Stimulated activated effector memory CD8-positive, alpha-beta T cell treated with anti-CD3 and anti-CD28 coated beads, Interleukin-12 subunit alpha, Interleukin-12 subunit beta, amount 100 ng/mL, for 72 hours (primary cell): Measurements from ENCODE around the gene KLHL29.

Experiments
- ATAC-seq: fragments of 150-1000 bp; cut with Tn5 transposase; 2 replicates; pipeline ENCODE4 v1.10.0; 2021
- DNase-seq, 2 donors: peaks; one replicate each; pipeline ENCODE4 v3.0.0; 2021 to 2022; ENCODE audit warnings: low spot score in 2 of 2
- H3K27ac Mint-ChIP-seq: one replicate; pipeline ENCODE4 v1.8.0; 2022; ENCODE audit warnings: mild to moderate bottlenecking, mixed read lengths
- H3K36me3 Mint-ChIP-seq: one replicate; pipeline ENCODE4 v1.8.0; 2022; ENCODE audit warnings: mild to moderate bottlenecking, mixed read lengths
- H3K4me1 Mint-ChIP-seq: one replicate; pipeline ENCODE4 v1.8.0; 2022; ENCODE audit warnings: mixed read lengths
- H3K4me3 Mint-ChIP-seq: one replicate; pipeline ENCODE4 v1.8.0; 2022; ENCODE audit warnings: mild to moderate bottlenecking, mixed read lengths
- H3K9me3 Mint-ChIP-seq: one replicate; pipeline ENCODE4 v1.8.0; 2022; ENCODE audit warnings: mixed read lengths

KLHL29 gene

DNA sequence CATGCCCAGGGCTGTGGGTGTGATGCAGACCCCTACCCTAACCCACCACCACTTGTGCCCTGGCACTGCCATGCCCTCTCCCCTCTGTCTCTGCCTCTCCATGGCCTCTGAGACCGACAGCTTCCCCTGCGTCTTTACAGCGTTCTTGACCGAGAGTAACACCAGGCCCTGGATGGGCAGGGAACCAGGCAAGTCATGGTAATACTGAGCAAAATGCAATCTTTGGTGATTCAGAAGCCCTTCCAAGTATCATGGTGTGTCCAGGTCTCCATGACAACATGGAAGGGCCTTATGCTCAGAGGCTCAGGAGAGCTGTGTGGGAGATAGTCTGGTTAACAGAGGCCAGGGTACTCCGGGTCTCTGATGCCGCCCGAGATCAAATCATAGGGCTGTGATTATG lies 176.1 kb downstream of the KLHL29 start:
- ATAC-seq: no peak
- H3K36me3 Mint-ChIP-seq: no peaks in the 10 kb centered on the region

DNA sequence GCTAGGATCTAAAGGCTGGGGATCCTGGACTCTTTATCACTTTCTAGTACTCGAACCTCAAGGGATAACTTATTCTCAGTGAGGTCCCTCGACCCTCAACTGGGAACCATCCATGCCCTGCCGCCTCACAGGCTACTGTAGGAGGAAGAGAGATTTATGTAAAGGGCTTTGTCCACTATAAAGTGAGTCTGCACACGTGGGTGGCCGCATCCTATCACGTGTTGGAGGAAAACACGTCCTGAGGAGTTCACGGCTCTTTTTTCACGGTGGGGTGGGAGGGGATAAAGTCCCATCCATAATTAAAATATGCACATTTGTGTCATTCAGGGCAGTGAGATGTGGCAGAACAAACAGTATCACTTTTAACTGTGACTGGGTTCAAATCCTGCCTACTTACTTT lies 176.6 kb downstream of the KLHL29 start:
- H3K36me3 Mint-ChIP-seq: no peaks in the 10 kb centered on the region
- DNase-seq (no peak), ATAC-seq (no peak)
- H3K4me1 Mint-ChIP-seq: no peaks in the 10 kb centered on the region
- H3K4me3 Mint-ChIP-seq: no peak overlapping the region
- H3K27ac Mint-ChIP-seq: no peak overlapping the region
- no peaks in the 10 kb centered on the region for H3K9me3 Mint-ChIP-seq

More for the DNA sequence above, 176.1 kb downstream of the KLHL29 start:
- Mint-ChIP-seq H3K4me1 (no peaks in the 10 kb centered on the region), H3K27ac (no peak overlapping the region), H3K9me3 (no peaks in the 10 kb centered on the region), H3K4me3 (no peak overlapping the region)
- no peak for DNase-seq

DNA sequence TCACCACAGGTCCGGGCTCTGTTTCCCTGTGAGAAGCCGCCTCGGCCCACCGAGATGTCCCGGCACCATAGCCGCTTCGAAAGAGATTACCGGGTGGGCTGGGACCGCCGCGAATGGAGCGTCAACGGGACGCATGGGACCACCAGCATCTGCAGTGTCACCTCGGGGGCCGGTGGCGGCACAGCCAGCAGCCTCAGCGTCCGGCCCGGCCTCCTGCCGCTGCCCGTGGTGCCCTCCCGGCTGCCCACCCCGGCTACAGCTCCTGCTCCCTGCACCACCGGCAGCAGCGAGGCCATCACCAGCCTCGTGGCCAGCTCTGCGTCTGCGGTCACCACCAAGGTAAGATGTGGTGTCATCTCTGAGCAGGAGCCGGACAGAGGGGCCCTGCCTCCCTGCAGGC lies 177.2 kb downstream of the KLHL29 start:
- DNase-seq (no peak), ATAC-seq (no peak)
- Mint-ChIP-seq H3K4me1 (no peaks in the 10 kb centered on the region), H3K9me3 (no peaks in the 10 kb centered on the region), H3K4me3 (no peak overlapping the region), H3K27ac (no peak overlapping the region), H3K36me3 (no peaks in the 10 kb centered on the region)

DNA sequence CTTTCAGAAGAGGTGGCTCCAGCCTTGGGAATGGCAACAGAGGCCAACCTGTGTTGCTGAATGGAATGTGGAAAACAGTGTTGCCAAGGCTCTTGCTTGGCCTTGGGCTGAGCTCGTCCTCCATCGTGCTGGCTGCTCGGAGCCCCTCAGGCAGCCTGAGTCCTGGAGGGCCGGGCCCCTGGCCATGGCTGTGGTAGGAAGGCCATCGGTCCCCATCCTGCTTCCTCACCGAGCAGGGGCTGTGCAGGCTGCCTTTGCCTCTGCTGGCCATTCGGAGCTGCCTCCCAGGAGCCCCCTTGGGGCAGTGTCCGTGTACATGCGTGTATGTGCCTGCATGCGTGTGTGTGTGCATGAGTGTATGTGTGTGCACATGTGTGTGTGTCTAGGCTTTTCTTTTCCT lies 178.2 kb downstream of the KLHL29 start:
- Mint-ChIP-seq H3K36me3 (no peaks in the 10 kb centered on the region), H3K9me3 (no peaks in the 10 kb centered on the region), H3K27ac (no peak overlapping the region), H3K4me3 (no peak overlapping the region), H3K4me1 (no peaks in the 10 kb centered on the region)
- ATAC-seq (no peak), DNase-seq (no peak)

DNA sequence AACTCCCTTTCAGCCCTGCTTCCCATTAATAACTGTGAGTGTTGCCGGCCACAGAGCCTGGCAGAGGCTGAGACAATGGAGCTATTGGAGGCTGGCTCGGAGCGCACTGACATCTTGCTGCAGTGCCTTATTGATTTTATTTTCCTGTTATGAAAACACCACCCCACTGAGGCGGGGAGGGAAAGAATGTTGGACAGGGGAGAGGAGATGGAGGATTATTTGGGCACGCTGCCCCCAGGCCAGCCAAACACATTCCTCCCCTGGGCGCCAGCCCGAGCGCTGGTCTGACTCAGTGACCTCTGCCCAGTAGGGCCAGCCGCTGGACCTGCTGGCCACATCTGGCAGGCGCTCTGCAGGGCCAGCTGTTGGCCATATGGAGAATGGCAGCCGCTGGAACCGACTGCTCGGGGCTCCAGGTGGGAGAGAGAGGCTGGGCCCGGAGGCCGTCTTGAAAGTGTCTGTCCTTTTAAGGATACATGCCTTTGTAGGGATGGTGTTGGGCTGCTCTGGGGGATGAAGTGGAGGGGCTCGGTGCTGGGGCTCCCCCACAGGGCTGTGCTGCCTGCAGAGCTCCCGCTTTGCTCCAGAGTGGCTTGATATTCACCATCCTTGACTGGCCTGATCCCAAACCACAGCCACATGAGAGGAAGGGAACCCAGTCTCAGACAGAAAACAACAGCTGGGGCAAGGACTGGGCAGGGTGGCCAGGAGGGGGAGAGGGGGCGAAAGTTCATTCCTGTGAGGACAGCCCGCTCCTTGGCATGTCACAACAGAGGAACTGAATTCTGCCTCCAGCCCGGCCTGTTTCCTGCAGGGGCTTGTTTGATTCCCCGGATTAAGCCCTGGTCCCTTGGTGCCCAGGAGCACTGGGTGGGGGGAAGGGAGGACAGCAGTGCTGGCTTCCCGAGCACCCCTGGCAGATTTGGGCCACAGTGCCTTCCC lies 179.0 kb downstream of the KLHL29 start:
- no peaks in the 10 kb centered on the region for H3K36me3 Mint-ChIP-seq
- no peak for ATAC-seq
- no peaks in the 10 kb centered on the region for H3K4me1 Mint-ChIP-seq
- no peak overlapping the region for H3K4me3 Mint-ChIP-seq
- no peak overlapping the region for H3K27ac Mint-ChIP-seq
- no peaks in the 10 kb centered on the region for H3K9me3 Mint-ChIP-seq
- no peak for DNase-seq

DNA sequence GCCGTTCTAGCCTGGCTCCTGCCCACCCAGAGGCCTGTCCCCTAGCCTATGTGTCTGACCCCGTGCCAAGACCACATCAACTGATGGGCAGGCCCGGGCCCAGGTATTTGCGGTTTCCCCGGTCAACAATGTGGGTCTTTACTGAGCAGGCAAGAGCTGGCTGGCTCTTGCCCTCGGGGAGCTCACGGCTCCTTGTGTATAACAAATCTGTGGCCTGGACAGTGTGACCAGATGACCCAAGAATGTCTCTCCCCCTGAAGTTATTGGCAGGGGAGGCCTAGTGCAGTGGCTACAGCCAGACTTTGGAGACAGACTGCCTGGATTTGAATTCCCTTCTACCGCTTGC lies 179.6 kb downstream of the KLHL29 start:
- Mint-ChIP-seq H3K27ac (no peak overlapping the region), H3K9me3 (no peaks in the 10 kb centered on the region), H3K36me3 (no peaks in the 10 kb centered on the region), H3K4me3 (no peak overlapping the region), H3K4me1 (no peaks in the 10 kb centered on the region)
- no peak for ATAC-seq
- no peak for DNase-seq

DNA sequence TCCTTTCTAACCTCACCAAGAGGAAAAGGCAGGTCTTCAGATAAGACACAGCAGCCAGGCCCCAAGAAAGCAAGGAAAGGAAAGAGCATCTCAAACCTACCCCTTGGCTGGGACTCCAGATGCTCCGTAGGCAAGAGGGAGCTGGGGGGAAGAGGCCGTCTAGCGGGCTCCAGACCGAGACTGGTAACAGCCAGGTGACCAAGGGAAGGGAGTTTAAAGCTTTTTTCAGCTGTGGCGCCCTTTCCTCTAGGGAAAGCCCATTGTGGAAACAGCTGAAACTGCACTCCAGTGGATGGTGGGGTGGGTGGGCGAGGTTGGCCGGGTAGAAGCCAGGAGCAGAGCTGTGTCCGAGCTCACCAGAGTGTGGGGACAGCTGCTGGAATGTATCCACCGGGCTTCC lies 180.4 kb downstream of the KLHL29 start:
- ATAC-seq (no peak), DNase-seq (no peak)
- no peaks in the 10 kb centered on the region for H3K9me3 Mint-ChIP-seq
- no peak overlapping the region for H3K27ac Mint-ChIP-seq
- no peaks in the 10 kb centered on the region for H3K4me1 Mint-ChIP-seq
- H3K36me3 Mint-ChIP-seq: no peaks in the 10 kb centered on the region
- no peak overlapping the region for H3K4me3 Mint-ChIP-seq

DNA sequence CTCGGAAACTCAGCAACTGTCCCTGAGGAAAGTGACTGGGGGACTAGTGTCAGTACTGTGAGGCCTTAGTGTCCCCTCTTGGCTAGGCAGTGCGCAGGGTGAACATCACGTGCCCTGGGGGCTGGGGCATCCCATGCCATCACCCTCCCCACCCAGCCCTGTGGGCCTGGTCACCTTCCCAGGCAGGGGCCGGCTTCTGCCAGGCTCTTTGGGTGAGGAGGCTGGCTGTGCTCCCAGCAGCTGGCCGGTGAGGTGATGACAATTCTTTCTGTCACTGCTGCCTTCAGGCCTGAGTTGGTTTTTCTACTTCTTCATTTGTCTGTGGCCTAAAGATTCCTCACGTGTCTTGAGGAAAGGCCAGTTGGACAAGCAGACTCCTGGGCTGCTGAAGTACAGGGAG lies 180.8 kb downstream of the KLHL29 start:
- no peak for ATAC-seq
- H3K27ac Mint-ChIP-seq: no peak overlapping the region
- no peaks in the 10 kb centered on the region for H3K36me3 Mint-ChIP-seq
- H3K4me3 Mint-ChIP-seq: no peak overlapping the region
- H3K4me1 Mint-ChIP-seq: no peaks in the 10 kb centered on the region
- no peaks in the 10 kb centered on the region for H3K9me3 Mint-ChIP-seq
- no peak for DNase-seq

DNA sequence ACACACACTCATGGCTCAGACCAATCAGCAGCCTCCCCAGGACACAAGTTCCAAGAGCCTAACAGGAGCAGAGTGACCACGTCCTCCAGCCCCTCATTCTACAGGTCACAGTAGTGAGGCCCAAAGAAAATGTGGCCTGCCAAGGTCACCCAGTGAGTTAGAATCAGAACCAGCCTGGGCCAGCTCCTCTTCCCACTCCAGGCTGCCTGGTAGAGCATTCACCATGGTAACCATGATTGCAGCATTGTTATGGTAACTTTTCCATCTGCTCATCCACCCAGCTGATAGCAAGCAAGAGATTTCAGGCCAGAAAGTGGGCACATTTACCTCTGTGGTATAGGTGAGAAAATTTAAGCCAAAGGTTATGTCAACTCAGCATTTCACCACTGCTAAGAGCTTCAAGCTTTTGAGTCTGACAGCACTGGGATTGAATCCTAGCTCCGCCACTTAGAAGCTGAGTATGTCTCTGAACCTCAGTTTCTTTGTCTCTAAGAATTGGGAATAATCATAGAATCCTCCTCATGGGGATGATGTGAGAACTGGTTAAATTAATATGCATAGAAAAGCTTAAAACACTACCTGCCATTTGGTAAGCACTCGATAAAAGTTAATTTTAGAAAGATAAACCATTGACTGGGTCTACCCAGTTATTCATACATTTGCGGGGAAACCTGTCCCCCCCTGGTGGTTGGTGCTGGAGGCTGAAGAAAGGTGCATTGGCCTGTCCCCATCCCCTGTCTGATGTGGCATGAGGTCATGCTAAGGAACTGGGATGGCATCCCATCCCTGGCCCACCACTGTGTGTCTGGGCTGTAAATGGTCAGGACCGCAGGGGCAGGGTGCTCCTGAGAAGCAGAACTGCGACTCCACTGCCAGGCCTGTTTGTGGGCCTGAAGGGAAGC lies 181.5 kb downstream of the KLHL29 start:
- Mint-ChIP-seq H3K27ac (no peak overlapping the region), H3K4me1 (no peaks in the 10 kb centered on the region), H3K9me3 (no peaks in the 10 kb centered on the region), H3K36me3 (no peaks in the 10 kb centered on the region), H3K4me3 (no peak overlapping the region)
- no peak for ATAC-seq
- no peak for DNase-seq

DNA sequence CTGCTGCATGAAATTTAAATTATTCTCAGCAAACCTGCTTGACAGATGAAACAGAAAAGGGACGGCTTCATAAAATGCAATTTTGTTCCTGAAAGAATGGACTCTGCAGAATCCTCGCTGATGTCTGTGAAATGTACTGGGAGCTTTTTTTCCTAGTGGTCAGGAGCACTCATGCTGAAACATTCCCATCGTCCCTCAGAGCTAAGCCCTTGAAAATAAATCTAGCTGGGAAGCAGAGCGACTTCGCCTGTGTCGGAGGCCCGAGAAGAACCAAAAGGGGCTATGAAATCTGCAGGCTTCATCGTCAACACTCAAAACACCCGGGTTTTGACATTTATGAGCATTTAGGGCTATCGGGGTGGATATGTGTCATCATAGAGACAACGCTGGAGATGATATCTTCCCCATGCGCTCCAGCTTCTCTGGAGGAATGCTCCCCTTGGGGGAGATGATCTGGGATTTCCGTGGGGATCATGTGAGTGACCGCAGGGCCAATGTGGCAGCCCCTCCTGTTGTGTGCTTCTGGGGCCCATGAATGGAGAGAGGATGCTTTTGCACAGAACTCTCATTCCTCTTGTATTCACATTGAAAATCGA lies 182.3 kb downstream of the KLHL29 start:
- ATAC-seq: no peak

DNA sequence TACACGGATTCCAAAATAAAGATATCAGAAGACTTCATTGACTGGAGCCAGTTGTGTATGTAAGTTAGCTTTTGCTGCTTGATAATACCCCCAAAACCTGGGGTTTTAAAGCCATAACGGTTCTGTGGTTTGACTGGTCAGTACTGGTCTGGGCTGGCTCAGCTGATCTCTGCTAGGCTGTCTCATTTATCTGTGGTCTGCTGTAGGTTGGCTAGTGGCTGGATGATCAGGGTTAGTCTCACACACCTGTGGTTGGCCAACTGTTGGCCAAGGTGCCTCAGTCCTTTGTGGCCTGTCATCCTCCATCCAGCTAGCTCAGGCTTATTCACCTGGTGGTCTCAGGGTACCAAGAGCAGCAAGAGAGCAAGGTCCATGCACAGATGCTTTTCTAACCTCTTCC lies 183.2 kb downstream of the KLHL29 start:
- H3K4me1 Mint-ChIP-seq: no peaks in the 10 kb centered on the region
- H3K27ac Mint-ChIP-seq: no peak overlapping the region
- H3K9me3 Mint-ChIP-seq: no peaks in the 10 kb centered on the region
- no peaks in the 10 kb centered on the region for H3K36me3 Mint-ChIP-seq
- ATAC-seq: no peak
- H3K4me3 Mint-ChIP-seq: no peak overlapping the region
- no peak for DNase-seq

More for the DNA sequence above, 182.3 kb downstream of the KLHL29 start:
- DNase-seq: no peak
- no peak overlapping the region for H3K4me3 Mint-ChIP-seq
- H3K27ac Mint-ChIP-seq: no peak overlapping the region
- H3K4me1 Mint-ChIP-seq: no peaks in the 10 kb centered on the region
- no peaks in the 10 kb centered on the region for H3K36me3 Mint-ChIP-seq
- no peaks in the 10 kb centered on the region for H3K9me3 Mint-ChIP-seq

DNA sequence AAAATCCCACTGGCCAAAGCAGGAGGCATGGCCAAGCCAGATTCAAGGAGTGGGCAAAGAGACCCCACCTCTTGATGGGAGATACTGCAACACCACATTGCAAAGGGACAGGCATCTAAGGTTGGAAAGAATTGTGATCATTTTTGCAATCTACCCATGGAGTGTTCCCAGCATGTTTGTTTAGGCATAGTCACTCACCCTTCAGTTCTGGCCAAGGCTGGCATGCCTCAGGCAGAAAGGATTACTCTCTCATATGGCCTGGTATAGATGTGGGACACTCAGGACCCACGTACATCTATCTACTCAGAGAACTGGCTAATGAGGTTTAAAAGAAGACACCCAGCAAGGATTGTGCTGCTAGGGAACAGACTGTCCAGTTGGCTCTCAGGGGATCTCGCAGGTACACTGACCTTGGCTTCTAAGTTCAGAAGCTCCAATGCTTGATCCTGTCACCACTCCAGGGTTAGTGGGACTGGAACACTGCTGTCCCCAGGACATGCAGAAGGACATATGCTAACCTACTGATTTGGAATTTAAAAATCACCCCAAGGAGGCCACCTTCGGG lies 183.7 kb downstream of the KLHL29 start:
- Mint-ChIP-seq H3K4me1 (no peaks in the 10 kb centered on the region), H3K9me3 (no peaks in the 10 kb centered on the region), H3K36me3 (no peaks in the 10 kb centered on the region), H3K27ac (no peak overlapping the region), H3K4me3 (no peak overlapping the region)
- no peak for DNase-seq
- ATAC-seq: no peak

DNA sequence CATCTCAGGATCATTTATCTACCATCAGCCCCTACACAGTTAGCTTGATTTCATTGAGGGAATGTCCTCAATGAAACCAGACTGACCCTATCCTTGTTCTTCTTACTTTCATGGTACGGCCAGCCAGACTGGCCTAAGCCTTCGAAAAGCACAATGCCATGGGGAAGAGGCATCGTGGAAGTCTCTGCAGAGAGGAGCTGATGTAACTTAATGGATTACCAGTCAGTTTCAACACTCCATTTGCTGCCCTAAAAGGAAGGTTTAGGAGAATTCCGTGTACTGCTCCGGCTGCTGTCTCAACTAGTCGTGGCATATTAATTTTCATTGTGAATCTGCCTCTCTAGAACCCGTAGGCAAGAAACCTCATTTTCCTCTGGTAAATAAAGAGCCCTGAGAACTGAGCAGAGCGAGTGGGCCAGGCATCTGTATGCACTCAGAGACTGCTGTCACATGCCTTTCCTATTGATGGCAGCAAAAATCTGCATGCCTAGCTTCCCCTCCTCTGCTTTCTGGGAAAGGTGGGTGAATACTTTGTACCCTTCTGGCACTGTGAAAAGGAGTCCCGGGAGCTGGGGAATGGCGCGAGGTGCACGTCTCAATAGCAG lies 184.9 kb downstream of the KLHL29 start:
- no peak for ATAC-seq
- Mint-ChIP-seq H3K36me3 (no peaks in the 10 kb centered on the region), H3K27ac (no peak overlapping the region), H3K4me3 (no peak overlapping the region), H3K4me1 (no peaks in the 10 kb centered on the region), H3K9me3 (no peaks in the 10 kb centered on the region)
- no peak for DNase-seq

DNA sequence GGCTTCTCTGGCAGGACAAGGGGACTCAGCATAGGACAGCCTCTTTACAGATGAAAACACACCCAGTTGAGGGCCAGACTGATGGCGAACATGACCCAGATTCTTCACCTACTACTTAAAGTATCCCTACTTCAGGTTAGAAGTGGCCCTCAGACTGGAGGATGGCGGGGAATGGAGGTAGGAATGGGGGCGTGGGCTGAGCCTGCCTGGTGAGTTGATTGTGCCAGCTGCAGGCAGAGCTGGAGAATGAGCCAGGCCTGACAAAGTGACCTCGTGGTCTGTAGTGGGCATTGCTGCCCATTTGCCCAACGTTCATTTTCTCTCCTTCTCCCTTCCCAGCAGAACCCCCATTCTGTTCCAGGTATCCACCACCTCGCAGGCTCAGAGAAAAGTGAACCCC lies 186.1 kb downstream of the KLHL29 start:
- DNase-seq: no peak
- Mint-ChIP-seq H3K36me3 (no peaks in the 10 kb centered on the region), H3K4me1 (no peaks in the 10 kb centered on the region), H3K9me3 (no peaks in the 10 kb centered on the region), H3K27ac (no peak overlapping the region), H3K4me3 (no peak overlapping the region)
- ATAC-seq: no peak
